NCI-H1694 (cell line): ENCODE data around the gene ILKAP.

ENCODE experiments used
- DNase-seq: peaks from one replicate; lab custom pipeline; 2025; lab: John Stamatoyannopoulos, UW

Gene ILKAP

GRCh38 chr2:238203094-238203972 is at the start of gene ILKAP:
Gene ILKAP (minus strand): TSS chr2:238203695. CDS start chr2:238203553, 142 bp downstream.
- DNase-seq = peak; percentile 62

GRCh38 chr2:238252766-238253630 is 49.5 kb upstream of the ILKAP start:
- no peak for DNase-seq

GRCh38 chr2:238251986-238252385 is 48.5 kb upstream of the ILKAP start:
- no peak for DNase-seq

- no peak for DNase-seq
Observed at GRCh38 chr2:238251331-238251730, 47.8 kb upstream of the ILKAP start.

GRCh38 chr2:238250896-238251295 is 47.4 kb upstream of the ILKAP start:
- DNase-seq = no peak

- no peak for DNase-seq
Observed at GRCh38 chr2:238247841-238248453, 44.5 kb upstream of the ILKAP start.

- peak; percentile 83 for DNase-seq
Observed at GRCh38 chr2:238247002-238247822, 43.7 kb upstream of the ILKAP start.

- no peak for DNase-seq
Observed at GRCh38 chr2:238244151-238244550, 40.7 kb upstream of the ILKAP start.

- DNase-seq = no peak
Observed at GRCh38 chr2:238243496-238244076, 40.1 kb upstream of the ILKAP start.

- no peak for DNase-seq
Observed at GRCh38 chr2:238242731-238243495, 39.4 kb upstream of the ILKAP start.

- no peak for DNase-seq
Observed at GRCh38 chr2:238241970-238242369, 38.5 kb upstream of the ILKAP start.

- DNase-seq = peak; percentile 73
Observed at GRCh38 chr2:238240757-238241711, 37.5 kb upstream of the ILKAP start.

GRCh38 chr2:238239863-238240756 is 36.6 kb upstream of the ILKAP start, which contains the start of gene HES6:
Gene HES6 (minus strand): TSS chr2:238240038. CDS start chr2:238239905, 133 bp downstream.
- peak; percentile 74 for DNase-seq

- DNase-seq = no peak
Observed at GRCh38 chr2:238239543-238239862, 36.0 kb upstream of the ILKAP start.

- no peak for DNase-seq
Observed at GRCh38 chr2:238238766-238239542, 35.5 kb upstream of the ILKAP start.

- no peak for DNase-seq
Observed at GRCh38 chr2:238238311-238238765, 34.8 kb upstream of the ILKAP start.

- no peak for DNase-seq
Observed at GRCh38 chr2:238237431-238238135, 34.1 kb upstream of the ILKAP start.
